Kidney (tissue), 14 donors: ENCODE measurements around the gene ZNF629. TPM values are rescaled to one million over a fixed set of nuclear protein-coding genes. Genes with fewer than 3 reads are reported as not detected.

ENCODE experiments used
- DNase-seq, 5 donors: peaks; one replicate each; pipeline ENCODE4 v3.0.0-alpha.2; 2013 to 2020
- FAIRE-seq: peaks from 2 replicates; lab custom pipeline; 2012; peaks lifted over from hg19 to GRCh38; lab: Jason Lieb, UNC
- H3K27ac ChIP-seq, 2 donors: one replicate each; pipeline ENCODE4 v1.7.0; 2013; ENCODE audit warnings: low read depth in 2 of 2, low read length in 2 of 2, inconsistent platforms in 1 of 2
- H3K27me3 ChIP-seq: one replicate; pipeline ENCODE4 v1.7.1; 2013; ENCODE audit warnings: low read length, inconsistent platforms; ENCODE audit not compliant: control insufficient read depth, insufficient read depth
- H3K36me3 ChIP-seq, 3 donors: one replicate each; pipeline versions ENCODE4 v1.7.0 to v1.7.1; 2013; ENCODE audit warnings: low read length in 3 of 3, control low read depth in 1 of 3, inconsistent platforms in 1 of 3; ENCODE audit not compliant: insufficient read depth in 3 of 3, control insufficient read depth in 2 of 3
- H3K4me1 ChIP-seq, 3 donors: one replicate each; pipeline versions ENCODE4 v1.7.0 to v1.7.1; 2013; ENCODE audit warnings: low read length in 3 of 3, inconsistent platforms in 1 of 3, low read depth in 1 of 3; ENCODE audit not compliant: control insufficient read depth in 2 of 3, insufficient read depth in 2 of 3
- H3K4me3 ChIP-seq, 3 donors: one replicate each; pipeline versions ENCODE4 v1.7.0 to v1.8.1; 2013; ENCODE audit warnings: low read length in 3 of 3, control low read depth in 1 of 3, inconsistent platforms in 1 of 3
- H3K9ac ChIP-seq, 3 donors: one replicate each; pipeline versions ENCODE4 v1.7.0 to v1.7.1; 2013; ENCODE audit warnings: low read length in 3 of 3, control low read depth in 1 of 3, inconsistent platforms in 1 of 3
- H3K9me3 ChIP-seq, 3 donors: one replicate each; pipeline versions ENCODE4 v1.7.0 to v1.7.1; 2013; ENCODE audit warnings: low read length in 3 of 3, control low read depth in 1 of 3, inconsistent platforms in 1 of 3; ENCODE audit not compliant: control insufficient read depth in 2 of 3, insufficient read depth in 1 of 3
- intact Hi-C: fragments of 100-400 bp; cut with DNase I; formaldehyde crosslinking; loops from one replicate; pipeline ENCODE4 v1.11.1; 2022
- polyA plus RNA-seq: library from polyadenylated mRNA; stranded (reverse); fragments of 350-450 nt; fragmentation: Illumina TruSeq; extraction: RNeasy Lipid Tissue Mini Kit (QIAGEN cat#74804); gene quantifications from one replicate; pipeline ENCODE4 v1.2.3, GENCODE V29; 2014; ENCODE audit warnings: low read depth, low replicate concordance; ENCODE audit not compliant: insufficient read depth
- total RNA-seq: library from RNA; stranded (reverse); fragmentation: NEBNext Ultra II Directional; extraction: Animal tissue kit (Norgen Biotek cat#: 25700); gene quantifications from one replicate; pipeline ENCODE4 v1.2.1, GENCODE V29; 2021
- TF ChIP-seq, protein P1 (sequence below): IDR thresholded peaks from 3 replicates; pipeline ENCODE4 v1.5.1; 2012; ENCODE audit warnings: mild to moderate bottlenecking, moderate library complexity, borderline replicate concordance; ENCODE audit not compliant: insufficient read depth; ENCODE audit errors: extremely low read depth
- donor health status: control.
- donor health status: control.
- donor health status: control.
- donor health status: control.
- donor health status: control.
- donor health status: DM: yes; HTN: yes; CAD: no.
- donor health status: Normal renal cell carcinoma (clear cell type).

The ZNF629 gene
- total and polyA plus RNA-seq, 2 donors from 2014 or later, result 8.1 to 19.8 TPM

DNA sequence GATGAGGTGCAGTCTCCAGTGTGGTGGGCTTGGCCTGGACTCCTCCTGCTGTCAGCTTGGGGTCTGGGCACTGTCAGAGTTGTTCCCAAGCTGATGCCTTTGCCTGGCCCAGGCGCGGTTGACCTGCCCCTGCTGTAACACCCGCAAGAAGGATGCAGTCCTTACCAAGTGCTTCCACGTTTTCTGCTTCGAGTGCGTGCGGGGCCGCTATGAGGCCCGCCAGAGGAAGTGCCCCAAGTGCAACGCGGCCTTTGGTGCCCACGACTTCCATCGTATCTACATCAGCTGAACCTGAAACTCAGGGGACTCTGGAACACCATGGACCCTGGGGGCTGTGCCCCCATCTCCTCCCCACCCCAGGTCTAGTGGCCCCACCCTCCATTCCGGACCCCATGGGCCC is 13.2 kb downstream of the ZNF629 start:
- no peak overlapping the region for H3K9ac ChIP-seq
- TF ChIP-seq, protein P1, sequence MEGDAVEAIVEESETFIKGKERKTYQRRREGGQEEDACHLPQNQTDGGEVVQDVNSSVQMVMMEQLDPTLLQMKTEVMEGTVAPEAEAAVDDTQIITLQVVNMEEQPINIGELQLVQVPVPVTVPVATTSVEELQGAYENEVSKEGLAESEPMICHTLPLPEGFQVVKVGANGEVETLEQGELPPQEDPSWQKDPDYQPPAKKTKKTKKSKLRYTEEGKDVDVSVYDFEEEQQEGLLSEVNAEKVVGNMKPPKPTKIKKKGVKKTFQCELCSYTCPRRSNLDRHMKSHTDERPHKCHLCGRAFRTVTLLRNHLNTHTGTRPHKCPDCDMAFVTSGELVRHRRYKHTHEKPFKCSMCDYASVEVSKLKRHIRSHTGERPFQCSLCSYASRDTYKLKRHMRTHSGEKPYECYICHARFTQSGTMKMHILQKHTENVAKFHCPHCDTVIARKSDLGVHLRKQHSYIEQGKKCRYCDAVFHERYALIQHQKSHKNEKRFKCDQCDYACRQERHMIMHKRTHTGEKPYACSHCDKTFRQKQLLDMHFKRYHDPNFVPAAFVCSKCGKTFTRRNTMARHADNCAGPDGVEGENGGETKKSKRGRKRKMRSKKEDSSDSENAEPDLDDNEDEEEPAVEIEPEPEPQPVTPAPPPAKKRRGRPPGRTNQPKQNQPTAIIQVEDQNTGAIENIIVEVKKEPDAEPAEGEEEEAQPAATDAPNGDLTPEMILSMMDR, result no peak
- DNase-seq, result peak in 1 of 5 donors; percentile 44
- no peaks in the 10 kb centered on the region for H3K9me3 ChIP-seq
- FAIRE-seq, result no peak
- H3K36me3 ChIP-seq, result peaks cover 5 to 41% (median 26%) of the 10 kb centered on the region in 3 donors
- H3K4me3 ChIP-seq, result no peak overlapping the region
- no peaks in the 10 kb centered on the region for H3K27me3 ChIP-seq
- H3K4me1 ChIP-seq, result peaks cover 0 to 10% (median 2%) of the 10 kb centered on the region in 3 donors
- intact Hi-C loops, result no loop called here
- H3K27ac ChIP-seq, result no peak overlapping the region

- Histone ChIP-seq H3K4me1 (peaks cover 0 to 6% (median under 1%) of the 10 kb centered on the region in 3 donors), H3K9me3 (no peaks in the 10 kb centered on the region), H3K27ac (no peak overlapping the region), H3K27me3 (no peaks in the 10 kb centered on the region), H3K4me3 (no peak overlapping the region), H3K9ac (no peak overlapping the region), H3K36me3 (peaks cover 5 to 60% (median 41%) of the 10 kb centered on the region in 3 donors)
- TF ChIP-seq, protein P1, result no peak
- DNase-seq (peak in 1 of 5 donors; percentile 72), FAIRE-seq (no peak)
- intact Hi-C loops, result no loop called here
Observed at GRCh38 chr16:30771726-30772125, 15.3 kb downstream of the ZNF629 start.

DNA sequence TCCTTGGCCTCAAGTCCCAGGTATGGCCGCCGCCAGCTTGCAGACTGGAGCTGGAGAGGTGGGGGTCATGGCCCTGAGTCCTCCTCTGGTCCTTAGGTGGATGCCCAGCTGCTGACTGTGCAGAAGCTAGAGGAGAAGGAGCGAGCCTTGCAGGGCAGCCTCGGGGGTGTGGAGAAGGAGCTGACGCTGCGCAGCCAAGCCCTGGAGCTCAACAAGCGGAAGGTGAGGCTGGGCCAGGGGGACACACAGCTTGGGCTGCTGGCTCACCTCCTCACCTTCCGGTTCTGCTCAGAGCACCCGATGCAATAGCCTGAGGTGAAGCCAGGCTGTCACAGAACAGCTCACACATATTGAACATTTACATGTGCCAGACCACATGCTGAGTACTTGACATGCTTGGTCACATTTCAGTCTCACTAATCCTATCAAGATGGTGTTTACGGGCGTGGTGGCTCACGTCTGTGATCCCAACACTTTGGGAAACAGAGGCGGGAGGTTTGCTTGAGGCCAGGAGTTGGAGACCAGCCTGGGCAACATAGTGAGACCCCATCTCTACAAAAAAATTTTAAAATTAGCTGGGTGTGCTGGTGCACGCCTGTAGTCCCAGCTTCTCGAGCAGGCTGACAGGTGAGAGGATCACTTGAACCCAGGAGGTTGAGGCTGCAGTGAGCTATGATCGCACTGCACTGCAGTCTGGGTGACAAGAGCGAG is 17.5 kb downstream of the ZNF629 start:
- Histone ChIP-seq H3K27me3 (no peaks in the 10 kb centered on the region), H3K27ac (no peak overlapping the region), H3K4me1 (no peaks in the 10 kb centered on the region), H3K9me3 (no peaks in the 10 kb centered on the region), H3K36me3 (peaks cover 9 to 82% (median 58%) of the 10 kb centered on the region in 3 donors), H3K9ac (no peak overlapping the region), H3K4me3 (no peak overlapping the region)
- intact Hi-C loops, result no loop called here
- DNase-seq (peak in 2 of 5 donors; percentile 30 to 75), FAIRE-seq (no peak)
- TF ChIP-seq, protein P1, result no peak
